ENCODE measurements around the gene CIRBP. TPM values are rescaled to one million over a fixed set of nuclear protein-coding genes. Genes with fewer than 3 reads are reported as not detected.

The CIRBP gene
- total RNA-seq, 1 experiment from 2014 or later = 263 TPM

GRCh38 chr19:1224847-1225246 is 44.3 kb upstream of the CIRBP start:
- H3K4me2 ChIP-seq (ENCODE audit: insufficient read depth, insufficient read length, low read length) = no peak overlapping the region
- H2AFZ ChIP-seq (ENCODE audit: low read length) = no peak overlapping the region
- H3K14ac ChIP-seq (ENCODE audit: insufficient read depth, low read length) = no peak overlapping the region
- no peak overlapping the region for H2AK5ac ChIP-seq (ENCODE audit: insufficient read length, low read length)
- H4K91ac ChIP-seq (ENCODE audit: insufficient read length, low read depth, low read length) = no peak overlapping the region
- H3K27ac ChIP-seq (ENCODE audit: insufficient read length, low read depth, low read length) = no peak overlapping the region
- no peak overlapping the region for H2BK12ac ChIP-seq (ENCODE audit: insufficient read length, low read depth, low read length)
- H3K27me3 ChIP-seq (ENCODE audit: insufficient read depth, low read length) = no peaks in the 10 kb centered on the region
- no peak overlapping the region for H3K18ac ChIP-seq (ENCODE audit: insufficient read length, low read depth, low read length)
- H2BK15ac ChIP-seq (ENCODE audit: low read depth, low read length) = no peak overlapping the region
- H4K5ac ChIP-seq (ENCODE audit: insufficient read length, low read depth, low read length) = no peak overlapping the region
- Mint-ChIP-seq H3K27ac (no peak overlapping the region), H3K4me1 (no peaks in the 10 kb centered on the region), H3K4me3 (no peak overlapping the region), H3K36me3 (ENCODE audit: insufficient read depth in 1 of 3, low read depth in 3 of 3) (peaks cover 2 to 14% (median 7%) of the 10 kb centered on the region in 3 experiments; a peak in 6 of 7 replicates), H3K27me3 (ENCODE audit: low read depth) (no peaks in the 10 kb centered on the region), H3K9me3 (no peaks in the 10 kb centered on the region)
- no peaks in the 10 kb centered on the region for H3K23me2 ChIP-seq (ENCODE audit: insufficient read length, low read depth, low read length, poor library complexity, severe bottlenecking)
- H3K9me3 ChIP-seq (ENCODE audit: control insufficient read depth, low read depth, low read length) = no peaks in the 10 kb centered on the region
- no peak overlapping the region for H4K8ac ChIP-seq (replicated peaks; ENCODE audit: insufficient read length, low read depth, low read length)
- WGBS (ENCODE audit: extremely low coverage, insufficient read length, low lambda C conversion rate) = no CpG with 5 or more reads among the region's 16 CpGs
- H3K4me1 ChIP-seq (ENCODE audit: insufficient read depth, low read length) = no peaks in the 10 kb centered on the region
- H3K4ac ChIP-seq (ENCODE audit: low read depth, low read length) = no peak overlapping the region
- H2BK5ac ChIP-seq (ENCODE audit: insufficient read length, low read length) = no peak overlapping the region
- H3K23ac ChIP-seq (ENCODE audit: insufficient read length, low read depth, low read length) = no peak overlapping the region
- H2BK120ac ChIP-seq (ENCODE audit: low read depth, low read length, poor library complexity, severe bottlenecking) = no peak overlapping the region
- TF ChIP-seq CTCF (conservative IDR thresholded peaks at IDR 0.05) = no peak
- no peak for DNase-seq
- no peak overlapping the region for H3K56ac ChIP-seq (ENCODE audit: insufficient read length, low read depth, low read length)
- H3T11ph ChIP-seq (ENCODE audit: low read length) = no peak overlapping the region
- no peaks in the 10 kb centered on the region for H3K79me1 ChIP-seq (ENCODE audit: insufficient read depth, low read depth, low read length, poor library complexity, severe bottlenecking)
- H3K9ac ChIP-seq (ENCODE audit: extremely low read depth, insufficient read length, low read length) = no peak overlapping the region
- H3K79me2 ChIP-seq (ENCODE audit: insufficient read depth, low read length) = no peaks in the 10 kb centered on the region
- H2BK20ac ChIP-seq (ENCODE audit: low read depth, low read length, poor library complexity, severe bottlenecking) = no peak overlapping the region
- H4K20me1 ChIP-seq (ENCODE audit: control insufficient read depth, insufficient read depth, insufficient read length) = no peaks in the 10 kb centered on the region
